ENCODE measurements around the gene NEMP2.
"Not testable (repeated sequence)": the region's sequence is repeated elsewhere in the genome, so short reads cannot be mapped to it uniquely, and the experiment has no call there.

The NEMP2 gene

DNA sequence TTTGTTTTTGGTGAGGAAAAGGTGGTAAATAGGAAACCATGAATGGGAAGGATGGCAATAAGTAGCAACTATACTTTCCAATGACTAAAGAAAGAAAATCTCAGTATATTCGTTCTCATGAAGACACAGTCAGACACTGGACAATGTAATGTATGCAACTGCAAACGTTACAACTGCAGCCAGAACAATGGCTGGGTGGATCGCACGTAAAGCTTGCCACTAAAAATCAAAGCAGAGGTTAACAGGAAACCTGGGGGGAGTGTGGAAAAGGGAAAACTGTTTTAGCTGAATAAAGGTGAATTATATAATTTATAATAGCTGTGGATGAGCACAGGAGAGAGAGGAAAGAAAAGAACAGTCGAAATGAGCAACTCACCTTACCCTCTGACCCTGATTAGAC lies 33.3 kb downstream of the NEMP2 start:
- DNase-seq: no peak
- H3K9me3 Mint-ChIP-seq: no peaks in the 10 kb centered on the region
- peaks cover 18% of the 10 kb centered on the region for H3K4me1 Mint-ChIP-seq (ENCODE audit: low read depth)
- H3K36me3 Mint-ChIP-seq (ENCODE audit: low read depth): peaks cover 88% of the 10 kb centered on the region
- H3K27ac Mint-ChIP-seq: peak overlapping the region; percentile 78
- H3K4me3 Mint-ChIP-seq: no peak overlapping the region
- H3K27me3 Mint-ChIP-seq: no peaks in the 10 kb centered on the region

- no peak for DNase-seq
- no peaks in the 10 kb centered on the region for H3K27me3 Mint-ChIP-seq
- peak overlapping the region; percentile 24 for H3K27ac Mint-ChIP-seq
Measured at GRCh38 chr2:190500054-190500502, 34.4 kb downstream of the NEMP2 start.

DNA sequence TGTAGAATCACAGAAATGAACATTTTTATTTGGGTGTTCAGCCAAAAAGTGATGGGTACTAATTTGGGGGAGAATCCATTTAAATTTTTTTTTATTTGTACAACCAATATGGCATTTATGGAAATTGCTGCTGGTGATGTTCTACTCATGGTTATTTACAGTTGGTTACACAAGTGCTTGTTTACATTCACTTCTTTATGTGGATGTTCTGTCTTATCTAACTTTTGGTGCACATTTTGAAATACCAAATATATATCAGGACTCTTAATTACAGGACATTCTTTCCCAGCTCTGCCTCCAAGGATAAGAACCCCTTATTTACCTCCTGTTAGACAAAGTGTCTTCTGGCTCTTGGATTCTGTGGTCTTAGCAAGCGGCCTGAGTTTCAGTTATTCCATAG lies 35.2 kb downstream of the NEMP2 start:
- peaks cover 10% of the 10 kb centered on the region for H3K9me3 Mint-ChIP-seq
- peaks cover 26% of the 10 kb centered on the region for H3K4me1 Mint-ChIP-seq (ENCODE audit: low read depth)
- H3K4me3 Mint-ChIP-seq: no peak overlapping the region
- no peaks in the 10 kb centered on the region for H3K27me3 Mint-ChIP-seq
- H3K36me3 Mint-ChIP-seq (ENCODE audit: low read depth): peaks cover 89% of the 10 kb centered on the region
- no peak for DNase-seq
- H3K27ac Mint-ChIP-seq: no peak overlapping the region

More at GRCh38 chr2:190500054-190500502, 34.4 kb downstream of the NEMP2 start:
- H3K9me3 Mint-ChIP-seq: peaks cover 8% of the 10 kb centered on the region
- H3K4me3 Mint-ChIP-seq: no peak overlapping the region
- H3K4me1 Mint-ChIP-seq (ENCODE audit: low read depth): peaks cover 18% of the 10 kb centered on the region
- H3K36me3 Mint-ChIP-seq (ENCODE audit: low read depth): peaks cover 88% of the 10 kb centered on the region

GRCh38 chr2:190497428-190497827 lies 37.1 kb downstream of the NEMP2 start:
- Mint-ChIP-seq H3K4me3 (no peak overlapping the region), H3K36me3 (ENCODE audit: low read depth) (peaks cover 88% of the 10 kb centered on the region), H3K9me3 (peaks cover 10% of the 10 kb centered on the region), H3K27ac (peak overlapping the region; percentile 5), H3K4me1 (ENCODE audit: low read depth) (peaks cover 39% of the 10 kb centered on the region), H3K27me3 (no peaks in the 10 kb centered on the region)
- no peak for DNase-seq

DNA sequence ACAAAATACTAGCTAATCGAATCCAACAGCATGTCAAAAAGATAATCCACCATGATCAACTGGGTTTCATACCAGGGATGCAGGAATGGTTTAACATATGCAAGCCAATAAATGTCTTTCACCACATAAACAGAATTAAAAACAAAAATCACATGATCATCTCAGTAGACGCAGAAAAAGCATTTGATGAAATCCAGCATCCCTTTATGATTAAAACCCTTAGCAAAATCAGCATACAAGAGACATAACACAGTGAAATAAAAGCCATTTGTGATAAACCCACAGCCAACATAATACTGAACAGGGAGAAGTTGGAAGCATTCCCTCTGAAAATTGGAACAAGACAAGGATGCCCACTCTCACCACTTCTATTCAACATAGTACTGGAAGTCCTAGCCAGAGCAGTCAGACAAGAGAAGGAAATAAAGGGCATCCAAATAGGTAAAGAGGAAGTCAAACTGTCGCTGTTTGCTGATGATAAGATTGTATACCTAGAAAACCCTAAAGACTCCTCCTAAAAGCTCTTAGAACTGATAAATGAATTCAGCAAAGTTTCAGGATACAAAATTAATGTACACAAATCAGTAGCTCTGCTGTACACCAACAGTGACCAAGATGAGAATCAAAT lies 39.8 kb downstream of the NEMP2 start:
- Mint-ChIP-seq H3K4me1 (ENCODE audit: low read depth) (peaks cover 28% of the 10 kb centered on the region), H3K9me3 (peaks cover 16% of the 10 kb centered on the region), H3K27ac (peak overlapping the region; percentile 44), H3K36me3 (ENCODE audit: low read depth) (peaks cover 92% of the 10 kb centered on the region)
- H3K4me3 Mint-ChIP-seq, DNase-seq, H3K27me3 Mint-ChIP-seq: not testable (repeated sequence)

- Mint-ChIP-seq H3K27ac (no peak overlapping the region), H3K9me3 (peaks cover 16% of the 10 kb centered on the region), H3K36me3 (ENCODE audit: low read depth) (peaks cover 95% of the 10 kb centered on the region)
Measured at GRCh38 chr2:190493095-190493494, 41.4 kb downstream of the NEMP2 start.

DNA sequence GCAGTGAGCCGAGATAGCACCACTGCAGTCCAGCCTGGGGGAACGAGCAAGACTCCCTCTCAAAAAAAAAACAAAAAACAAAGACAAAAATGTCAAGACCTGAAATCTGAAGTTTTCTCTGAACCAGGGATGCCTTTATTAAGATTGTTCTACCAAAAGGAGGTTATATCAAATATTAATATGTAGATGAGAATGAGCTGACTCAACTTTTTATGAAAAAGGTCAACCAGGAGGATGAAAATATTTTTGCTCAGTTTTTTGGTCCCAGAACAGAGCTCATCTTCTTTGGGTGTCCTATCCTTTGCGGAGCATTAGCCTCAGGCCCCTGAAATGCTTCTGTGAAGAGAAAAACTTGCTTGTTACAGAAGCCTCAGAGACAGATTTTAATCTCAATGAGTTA lies 44.0 kb downstream of the NEMP2 start:
- DNase-seq: no peak
- Mint-ChIP-seq H3K4me1 (ENCODE audit: low read depth) (peaks cover 50% of the 10 kb centered on the region), H3K4me3 (no peak overlapping the region), H3K9me3 (peaks cover 12% of the 10 kb centered on the region), H3K27me3 (no peaks in the 10 kb centered on the region), H3K36me3 (ENCODE audit: low read depth) (peaks cover 92% of the 10 kb centered on the region), H3K27ac (no peak overlapping the region)

More at GRCh38 chr2:190493095-190493494, 41.4 kb downstream of the NEMP2 start:
- no peaks in the 10 kb centered on the region for H3K27me3 Mint-ChIP-seq
- peaks cover 43% of the 10 kb centered on the region for H3K4me1 Mint-ChIP-seq (ENCODE audit: low read depth)
- H3K4me3 Mint-ChIP-seq: no peak overlapping the region
- no peak for DNase-seq

- Mint-ChIP-seq H3K36me3 (ENCODE audit: low read depth) (peaks cover 87% of the 10 kb centered on the region), H3K4me3 (no peak overlapping the region), H3K27ac (peak overlapping the region; percentile 17), H3K9me3 (peaks cover 7% of the 10 kb centered on the region), H3K4me1 (ENCODE audit: low read depth) (peaks cover 49% of the 10 kb centered on the region), H3K27me3 (no peaks in the 10 kb centered on the region)
- no peak for DNase-seq
Measured at GRCh38 chr2:190489475-190489874, 45.0 kb downstream of the NEMP2 start.

DNA sequence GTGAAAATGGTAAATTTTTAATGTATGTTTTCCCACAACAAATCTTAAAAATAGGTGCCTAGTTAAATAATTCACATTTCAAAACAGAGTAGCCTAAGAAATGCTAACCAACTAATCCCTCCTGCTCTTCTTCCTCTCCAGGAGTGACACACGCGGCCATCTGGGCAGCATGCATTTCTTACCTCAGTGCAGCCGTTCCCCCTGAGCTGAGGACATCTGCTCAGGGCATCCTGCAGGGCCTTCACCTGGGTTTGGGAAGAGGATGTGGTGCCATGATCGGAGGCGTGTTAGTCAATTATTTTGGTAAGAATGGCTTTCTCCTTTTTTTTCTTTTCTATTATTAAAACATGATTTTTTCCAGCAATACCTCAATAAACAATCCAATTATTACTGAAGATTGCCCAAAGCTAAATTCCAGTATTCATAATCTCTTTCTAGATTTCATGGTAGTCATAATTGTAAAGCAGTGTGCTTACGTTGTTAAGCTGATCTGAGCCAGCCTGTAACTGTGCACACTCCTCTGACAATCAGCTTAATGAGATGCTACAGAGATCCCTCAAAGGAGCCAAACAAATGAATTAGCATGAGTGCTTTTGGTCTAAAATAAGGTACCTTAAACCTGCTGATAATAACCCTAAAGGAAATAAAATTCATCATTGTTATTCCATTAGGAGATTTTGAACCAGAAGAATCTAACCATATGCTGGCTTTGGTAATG lies 45.8 kb downstream of the NEMP2 start:
- Mint-ChIP-seq H3K27ac (no peak overlapping the region), H3K4me3 (no peak overlapping the region), H3K9me3 (peaks cover 7% of the 10 kb centered on the region)

GRCh38 chr2:190486037-190486623 lies 48.4 kb downstream of the NEMP2 start:
- Mint-ChIP-seq H3K4me3 (no peak overlapping the region), H3K4me1 (ENCODE audit: low read depth) (peaks cover 45% of the 10 kb centered on the region), H3K27ac (no peak overlapping the region), H3K36me3 (ENCODE audit: low read depth) (peaks cover 79% of the 10 kb centered on the region), H3K9me3 (no peaks in the 10 kb centered on the region), H3K27me3 (no peaks in the 10 kb centered on the region)
- no peak for DNase-seq

More for the DNA sequence above, 45.8 kb downstream of the NEMP2 start:
- Mint-ChIP-seq H3K4me1 (ENCODE audit: low read depth) (peaks cover 49% of the 10 kb centered on the region), H3K27me3 (no peaks in the 10 kb centered on the region), H3K36me3 (ENCODE audit: low read depth) (peaks cover 87% of the 10 kb centered on the region)
- DNase-seq: no peak

GRCh38 chr2:190482451-190482850 lies 52.1 kb downstream of the NEMP2 start:
- peaks cover 35% of the 10 kb centered on the region for H3K4me1 Mint-ChIP-seq (ENCODE audit: low read depth)
- peaks cover 61% of the 10 kb centered on the region for H3K36me3 Mint-ChIP-seq (ENCODE audit: low read depth)
- no peaks in the 10 kb centered on the region for H3K9me3 Mint-ChIP-seq
- no peak overlapping the region for H3K4me3 Mint-ChIP-seq
- H3K27ac Mint-ChIP-seq: no peak overlapping the region
- DNase-seq: no peak
- no peaks in the 10 kb centered on the region for H3K27me3 Mint-ChIP-seq

DNA sequence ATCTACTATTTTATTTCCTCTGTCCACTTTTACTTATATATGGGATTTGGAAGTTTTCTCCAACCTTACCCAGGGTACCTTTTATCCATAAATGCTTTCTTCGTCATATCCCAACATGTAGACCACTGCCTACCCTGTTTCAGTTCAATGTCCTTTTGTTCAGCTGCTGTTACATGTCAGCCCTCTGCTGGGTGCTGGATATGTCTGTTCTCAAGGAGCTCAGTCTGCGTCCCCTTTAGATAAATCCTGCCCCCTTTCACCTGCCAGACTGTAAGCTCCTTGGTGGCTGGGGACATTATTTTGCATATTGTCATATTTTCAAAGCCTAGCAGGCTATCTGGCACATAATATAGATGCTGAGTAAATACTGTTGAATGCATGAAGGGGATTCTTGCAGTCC lies 53.2 kb downstream of the NEMP2 start:
- DNase-seq: no peak
- Mint-ChIP-seq H3K36me3 (ENCODE audit: low read depth) (peaks cover 56% of the 10 kb centered on the region), H3K27ac (no peak overlapping the region), H3K9me3 (no peaks in the 10 kb centered on the region), H3K27me3 (no peaks in the 10 kb centered on the region), H3K4me1 (ENCODE audit: low read depth) (peaks cover 33% of the 10 kb centered on the region), H3K4me3 (no peak overlapping the region)

DNA sequence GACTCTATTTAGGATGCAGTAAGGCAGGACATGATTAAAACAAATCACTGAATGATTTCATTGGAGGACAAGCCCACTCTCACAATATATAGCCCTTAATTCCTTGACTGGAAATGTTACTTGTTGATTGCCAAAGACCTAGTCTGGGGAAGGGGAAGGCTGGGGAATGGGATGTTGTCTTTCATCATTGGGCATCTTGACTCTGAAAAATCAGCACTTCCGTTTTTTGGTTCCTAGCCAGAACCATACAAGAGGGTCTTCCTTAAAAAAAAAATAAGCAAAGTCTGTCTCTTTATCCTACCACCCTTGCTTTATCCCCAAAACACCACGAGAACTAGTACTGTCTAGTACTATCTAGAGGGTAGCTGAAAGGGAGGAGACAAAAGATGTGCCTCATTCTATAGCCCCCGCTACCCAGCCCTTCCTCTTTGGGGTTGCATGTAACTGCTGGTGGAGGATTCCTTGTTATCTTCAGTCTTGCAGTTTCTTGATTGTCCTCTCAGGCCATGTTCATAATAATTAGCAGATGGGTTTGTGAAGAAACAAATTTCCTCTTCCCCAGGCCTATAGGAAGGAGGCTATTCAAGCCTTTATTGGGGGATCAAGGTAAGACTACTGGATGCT lies 55.8 kb downstream of the NEMP2 start:
- Mint-ChIP-seq H3K36me3 (ENCODE audit: low read depth) (peaks cover 45% of the 10 kb centered on the region), H3K4me3 (no peak overlapping the region), H3K9me3 (no peaks in the 10 kb centered on the region), H3K27me3 (no peaks in the 10 kb centered on the region), H3K4me1 (ENCODE audit: low read depth) (peaks cover 20% of the 10 kb centered on the region), H3K27ac (peak overlapping the region; percentile 47)
- DNase-seq: no peak

GRCh38 chr2:190477661-190478454 lies 56.7 kb downstream of the NEMP2 start:
- DNase-seq: no peak
- H3K9me3 Mint-ChIP-seq: no peaks in the 10 kb centered on the region
- H3K36me3 Mint-ChIP-seq (ENCODE audit: low read depth): peaks cover 47% of the 10 kb centered on the region
- no peak overlapping the region for H3K27ac Mint-ChIP-seq
- H3K4me3 Mint-ChIP-seq: no peak overlapping the region
- no peaks in the 10 kb centered on the region for H3K27me3 Mint-ChIP-seq
- peaks cover 17% of the 10 kb centered on the region for H3K4me1 Mint-ChIP-seq (ENCODE audit: low read depth)
